ENCODE results near the gene SLC23A3.

- TF ChIP-seq CTCF (IDR thresholded peaks at IDR 0.05) = no peak
- TF ChIP-seq EZH2 (IDR thresholded peaks at IDR 0.05) = no peak
These were observed 29.8 kb upstream of the SLC23A3 start for GRCh38 chr2:219199470-219200211.
